ENCODE results near the gene RDM1.

- TF ChIP-seq CTCF (IDR thresholded peaks at IDR 0.05): peak in 5 of 7 experiments; percentile 53 to 87 (median 82)
- no peak for TF ChIP-seq POLR2AphosphoS5 (IDR thresholded peaks at IDR 0.05)
Measured at GRCh38 chr17:35969558-35970380, 39.2 kb upstream of the RDM1 start.

Data from stomach (tissue), 4 donors.